HCT116 (cell line): ENCODE results near the gene CUBN. TPM values are rescaled to one million over a fixed set of nuclear protein-coding genes. Genes with fewer than 3 reads are reported as not detected.

ENCODE experiments used
- ATAC-seq: fragments of 200-7000 bp; cut with Tn5 transposase; 2 replicates; pipeline ENCODE4 v1.9.1; 2020; ENCODE audit warnings: mild to moderate bottlenecking, moderate library complexity
- BruUV-seq: library from RNA; stranded (reverse); fragments of 400-500 nt; replicated peaks from 2 replicates; lab custom pipeline; 2021; lab: Mats Ljungman, UMichigan
- CTCF ChIA-PET: fragments of 300-600 bp; sonication (Branson Sonifier 250); formaldehyde crosslinking; loops from one replicate; lab custom pipeline; 2021; ENCODE audit warnings: antibody characterized with exemption; lab: Charles Lee
- POLR2A ChIA-PET: fragments of 300-600, 350-600 bp; sonication (Branson Sonifier 250); formaldehyde crosslinking; loops from one replicate; lab custom pipeline; 2021; ENCODE audit warnings: antibody characterized with exemption; lab: Charles Lee
- RAD21 ChIA-PET, 2 experiments: fragments of 300-600 bp; sonication (Branson Sonifier 250); formaldehyde crosslinking; loops; one replicate each; lab custom pipeline; 2023; ENCODE audit warnings: low total read pairs in 2 of 2; ENCODE audit not compliant: uncharacterized antibody in 2 of 2, unreplicated experiment in 2 of 2, low non-redundant PET in 1 of 2; lab: Charles Lee
- DNase-seq: peaks from one replicate; pipeline ENCODE4 v3.0.0-alpha.2; 2010; ENCODE audit warnings: low read depth, low spot score
- H2AFZ ChIP-seq: fragments of 200-600 bp; shearing (Covaris generic), sonication (generic); 2 replicates; pipeline ENCODE4 v1.6.1; 2017; ENCODE audit warnings: low read depth, mixed run types, mixed read lengths, antibody characterized with exemption, low read length; ENCODE audit not compliant: poor library complexity, severe bottlenecking
- H3K27ac ChIP-seq: 2 replicates; pipeline ENCODE4 v1.5.1; 2012; ENCODE audit warnings: low read depth, low read length
- H3K27me3 ChIP-seq: fragments of 200-600 bp; sonication (generic); 2 replicates; pipeline ENCODE4 v1.6.1; 2016; ENCODE audit warnings: mixed run types, low read length, mixed read lengths; ENCODE audit not compliant: insufficient read depth
- H3K36me3 ChIP-seq, 2 experiments: fragments of 200-500 bp in 1 of 2; fragments of 200-600 bp in 1 of 2; sonication (Bioruptor generic) in 1 of 2; sonication (generic) in 1 of 2; 2 replicates each; pipeline versions ENCODE4 v1.5.1 to v1.6.1; 2014 to 2016; ENCODE audit warnings: low read length in 2 of 2, inconsistent platforms in 1 of 2, mixed read lengths in 1 of 2, mixed run types in 1 of 2; ENCODE audit not compliant: insufficient read depth in 2 of 2, control insufficient read depth in 1 of 2
- H3K4me1 ChIP-seq, 2 experiments: fragments of 200-600 bp in 1 of 2; sonication (generic) in 1 of 2; 2 replicates each; pipeline versions ENCODE4 v1.5.1 to v1.6.1; 2012 to 2017; ENCODE audit warnings: low read length in 2 of 2, inconsistent platforms in 1 of 2, mild to moderate bottlenecking in 1 of 2, mixed read lengths in 1 of 2, mixed run types in 1 of 2, moderate library complexity in 1 of 2; ENCODE audit not compliant: insufficient read depth in 2 of 2, control insufficient read depth in 1 of 2
- H3K4me2 ChIP-seq: fragments of 200-600 bp; sonication (generic); 2 replicates; pipeline ENCODE4 v1.6.1; 2017; ENCODE audit warnings: mixed run types, low read length, mixed read lengths
- H3K4me3 ChIP-seq, 2 experiments: fragments of 200-600 bp in 1 of 2; sonication (generic) in 1 of 2; replicated peaks in 1 of 2; 2 replicates each; pipeline ENCODE4 v1.5.1; 2011 to 2016; ENCODE audit warnings: low read length in 2 of 2, control low read depth in 1 of 2, low read depth in 1 of 2, mild to moderate bottlenecking in 1 of 2, mixed read lengths in 1 of 2, mixed run types in 1 of 2
- H3K79me2 ChIP-seq: fragments of 200-600 bp; sonication (generic); 2 replicates; pipeline ENCODE4 v1.6.1; 2017; ENCODE audit warnings: mild to moderate bottlenecking, mixed run types, low read length, moderate library complexity, mixed read lengths; ENCODE audit not compliant: insufficient read depth
- H3K9ac ChIP-seq: fragments of 200-600 bp; sonication (generic); 2 replicates; pipeline ENCODE4 v1.6.1; 2016; ENCODE audit warnings: low read length, mixed read lengths
- H3K9me2 ChIP-seq: fragments of 200-600 bp; sonication (generic), shearing (Covaris generic); 2 replicates; pipeline ENCODE4 v1.6.1; 2017; ENCODE audit warnings: mixed run types, mild to moderate bottlenecking, moderate library complexity; ENCODE audit not compliant: insufficient read depth
- H3K9me3 ChIP-seq, 2 experiments: fragments of 200-500 bp in 1 of 2; fragments of 200-600 bp in 1 of 2; sonication (Bioruptor generic) in 1 of 2; sonication (generic) in 1 of 2; 2 replicates each; pipeline ENCODE4 v1.6.1; 2014 to 2017; ENCODE audit warnings: low read length in 2 of 2, mixed read lengths in 2 of 2, inconsistent platforms in 1 of 2, low read depth in 1 of 2, mild to moderate bottlenecking in 1 of 2, mixed run types in 1 of 2, moderate library complexity in 1 of 2; ENCODE audit not compliant: control insufficient read depth in 1 of 2, insufficient read depth in 1 of 2
- H4K20me1 ChIP-seq: fragments of 200-600 bp; sonication (generic), shearing (Covaris generic); 2 replicates; pipeline ENCODE4 v1.6.1; 2017; ENCODE audit warnings: mixed run types, mild to moderate bottlenecking, moderate library complexity; ENCODE audit not compliant: insufficient read depth
- ELF1 ChIP-seq: IDR thresholded peaks from 2 replicates; pipeline ENCODE4 v1.6.1; 2012; ENCODE audit warnings: low read depth, borderline replicate concordance
- EZH2 ChIP-seq: fragments of 200-600 bp; sonication (generic); IDR thresholded peaks from 2 replicates; pipeline ENCODE4 v1.6.1; 2017; ENCODE audit warnings: antibody characterized with exemption, mixed run types
- RAD21 ChIP-seq: IDR thresholded peaks from 2 replicates; pipeline ENCODE4 v1.6.1; 2012; ENCODE audit warnings: low read depth, mild to moderate bottlenecking
- SIN3A ChIP-seq: IDR thresholded peaks from 2 replicates; pipeline ENCODE4 v1.6.1; 2012; ENCODE audit warnings: low read depth
- SP1 ChIP-seq: IDR thresholded peaks from 2 replicates; pipeline ENCODE4 v1.6.1; 2012; ENCODE audit warnings: low read depth
- SRF ChIP-seq: IDR thresholded peaks from 2 replicates; pipeline ENCODE4 v1.6.1; 2012; ENCODE audit warnings: low read depth
- TCF7L2 ChIP-seq: IDR thresholded peaks from 2 replicates; pipeline ENCODE4 v1.7.0; 2011; ENCODE audit warnings: borderline replicate concordance, inconsistent platforms; ENCODE audit not compliant: insufficient read depth, insufficient read length; ENCODE audit errors: extremely low read depth
- intact Hi-C: fragments of 100-400 bp; cut with micrococcal nuclease; formaldehyde crosslinking; loops from 2 replicates; pipeline ENCODE4 v1.10.0; 2022
- total RNA-seq: library from RNA; stranded (reverse); gene quantifications from one replicate; pipeline ENCODE4 v1.2.1, GENCODE V29; 2021; ENCODE audit not compliant: unreplicated experiment
- TF ChIP-seq, protein P1 (sequence below): IDR thresholded peaks from 2 replicates; pipeline ENCODE4 v1.6.1; 2012
- TF ChIP-seq, protein P2 (sequence below), 3 experiments: fragments of 200-600 bp in 1 of 3; sonication (generic) in 1 of 3; IDR thresholded peaks in 2 of 3; conservative IDR thresholded peaks in 1 of 3; 2 replicates each; pipeline ENCODE4 v1.5.1; 2012 to 2017; ENCODE audit warnings: low read depth in 2 of 3, low read length in 2 of 3, antibody characterized with exemption in 1 of 3, borderline replicate concordance in 1 of 3, control low read depth in 1 of 3, mild to moderate bottlenecking in 1 of 3, mixed read lengths in 1 of 3, mixed run types in 1 of 3, moderate library complexity in 1 of 3; ENCODE audit not compliant: insufficient read depth in 1 of 3

The CUBN gene
- total RNA-seq, 1 experiment from 2014 or later = 1.2 TPM

DNA sequence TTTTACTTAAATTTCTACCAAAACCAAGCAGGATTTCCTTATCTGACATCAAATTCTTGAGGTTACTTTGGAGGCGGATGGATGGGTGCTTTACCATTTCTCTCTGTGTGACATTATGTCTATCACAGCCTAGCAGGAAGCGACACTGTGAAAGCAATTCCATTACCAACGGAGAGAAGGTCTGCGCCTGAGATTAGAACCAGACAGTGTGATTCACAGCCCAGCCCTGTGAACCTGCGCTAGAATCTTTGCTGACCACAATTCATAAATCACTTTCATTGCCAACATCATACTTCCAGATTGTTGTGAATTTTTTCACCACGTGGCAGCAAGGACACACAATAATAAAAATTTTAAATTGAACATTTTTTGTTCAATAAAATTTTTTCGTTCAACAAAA is 126.5 kb downstream of the CUBN start:
- H3K27me3 ChIP-seq = no peaks in the 10 kb centered on the region
- no peak overlapping the region for H3K4me3 ChIP-seq
- TF ChIP-seq ELF1 (no peak), SRF (no peak), SP1 (no peak), EZH2 (no peak), RAD21 (no peak), SIN3A (no peak), TCF7L2 (no peak)
- TF ChIP-seq, protein P1, sequence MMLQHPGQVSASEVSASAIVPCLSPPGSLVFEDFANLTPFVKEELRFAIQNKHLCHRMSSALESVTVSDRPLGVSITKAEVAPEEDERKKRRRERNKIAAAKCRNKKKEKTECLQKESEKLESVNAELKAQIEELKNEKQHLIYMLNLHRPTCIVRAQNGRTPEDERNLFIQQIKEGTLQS = no peak
- TF ChIP-seq, protein P2, sequence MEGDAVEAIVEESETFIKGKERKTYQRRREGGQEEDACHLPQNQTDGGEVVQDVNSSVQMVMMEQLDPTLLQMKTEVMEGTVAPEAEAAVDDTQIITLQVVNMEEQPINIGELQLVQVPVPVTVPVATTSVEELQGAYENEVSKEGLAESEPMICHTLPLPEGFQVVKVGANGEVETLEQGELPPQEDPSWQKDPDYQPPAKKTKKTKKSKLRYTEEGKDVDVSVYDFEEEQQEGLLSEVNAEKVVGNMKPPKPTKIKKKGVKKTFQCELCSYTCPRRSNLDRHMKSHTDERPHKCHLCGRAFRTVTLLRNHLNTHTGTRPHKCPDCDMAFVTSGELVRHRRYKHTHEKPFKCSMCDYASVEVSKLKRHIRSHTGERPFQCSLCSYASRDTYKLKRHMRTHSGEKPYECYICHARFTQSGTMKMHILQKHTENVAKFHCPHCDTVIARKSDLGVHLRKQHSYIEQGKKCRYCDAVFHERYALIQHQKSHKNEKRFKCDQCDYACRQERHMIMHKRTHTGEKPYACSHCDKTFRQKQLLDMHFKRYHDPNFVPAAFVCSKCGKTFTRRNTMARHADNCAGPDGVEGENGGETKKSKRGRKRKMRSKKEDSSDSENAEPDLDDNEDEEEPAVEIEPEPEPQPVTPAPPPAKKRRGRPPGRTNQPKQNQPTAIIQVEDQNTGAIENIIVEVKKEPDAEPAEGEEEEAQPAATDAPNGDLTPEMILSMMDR (IDR thresholded peaks at IDR 0.05 in 2 of 3, conservative IDR thresholded peaks at IDR 0.05 in 1 of 3; ENCODE audit: borderline replicate concordance in 1 of 3, insufficient read depth in 1 of 3, low read depth in 2 of 3, low read length in 2 of 3) = no peak
- ATAC-seq = no peak
- ChIA-PET POLR2A (no interaction called here), CTCF (no interaction called here), RAD21 (no interaction called here)
- H3K9me2 ChIP-seq = no peaks in the 10 kb centered on the region
- intact Hi-C loops = no loop called here
- H4K20me1 ChIP-seq = no peaks in the 10 kb centered on the region
- no peaks in the 10 kb centered on the region for H3K4me1 ChIP-seq
- DNase-seq = no peak
- H3K36me3 ChIP-seq = no peaks in the 10 kb centered on the region
- H3K79me2 ChIP-seq = no peaks in the 10 kb centered on the region
- no TSS peak for BruUV-seq
- H2AFZ ChIP-seq = no peak overlapping the region
- no peak overlapping the region for H3K9ac ChIP-seq
- H3K27ac ChIP-seq = no peak overlapping the region
- no peaks in the 10 kb centered on the region for H3K9me3 ChIP-seq
- H3K4me2 ChIP-seq = no peak overlapping the region
